NCI-H510A (cell line): Measurements from ENCODE around the gene SMIM32.

Experiments used
- DNase-seq: peaks from one replicate; lab custom pipeline; 2025; lab: John Stamatoyannopoulos, UW

The SMIM32 gene

DNA sequence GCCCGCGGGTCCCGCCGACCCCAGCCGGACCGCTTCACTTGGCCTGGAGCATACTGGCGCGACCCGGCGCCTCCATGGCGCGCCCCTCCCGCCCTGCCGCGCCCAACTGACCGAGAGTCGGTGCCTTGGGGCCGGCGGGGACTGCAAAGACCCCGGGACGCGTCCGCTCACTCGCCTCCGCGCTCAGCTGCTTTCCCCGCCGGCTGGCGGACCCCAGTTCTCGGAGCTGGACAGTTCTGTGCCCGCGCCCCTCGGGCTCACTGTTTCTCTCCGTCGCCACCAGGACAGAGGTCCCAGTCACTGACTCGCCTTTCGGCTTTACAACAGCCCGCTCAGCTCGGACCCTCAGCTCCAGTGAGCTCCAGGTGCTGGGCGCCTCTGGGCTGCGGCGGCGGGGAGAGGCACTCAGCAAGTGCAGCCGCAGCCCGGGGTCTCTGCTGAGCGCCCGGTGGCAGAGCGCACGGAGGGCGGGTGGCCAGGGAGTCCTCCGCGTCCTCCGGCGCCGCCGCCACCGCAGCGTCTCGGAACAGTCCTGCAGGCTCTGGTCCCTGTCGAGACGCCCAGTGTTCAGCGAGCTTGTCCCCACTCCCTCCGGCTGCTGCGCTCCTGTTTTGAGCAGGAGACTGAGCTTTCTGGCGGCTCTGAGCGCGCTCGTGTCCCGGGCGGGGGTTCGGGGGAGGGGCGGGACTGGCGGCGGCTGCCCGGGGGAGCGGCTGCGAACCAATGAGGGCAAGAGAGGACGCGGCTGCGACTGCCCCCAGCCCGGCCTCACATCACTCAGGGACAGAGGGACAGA lies at the start of gene SMIM32:
Gene SMIM32 (minus strand): TSS at position 637 of the 796 bp plus-strand sequence. CDS start 638 bp downstream, outside the sequence.
- DNase-seq, result no peak

DNA sequence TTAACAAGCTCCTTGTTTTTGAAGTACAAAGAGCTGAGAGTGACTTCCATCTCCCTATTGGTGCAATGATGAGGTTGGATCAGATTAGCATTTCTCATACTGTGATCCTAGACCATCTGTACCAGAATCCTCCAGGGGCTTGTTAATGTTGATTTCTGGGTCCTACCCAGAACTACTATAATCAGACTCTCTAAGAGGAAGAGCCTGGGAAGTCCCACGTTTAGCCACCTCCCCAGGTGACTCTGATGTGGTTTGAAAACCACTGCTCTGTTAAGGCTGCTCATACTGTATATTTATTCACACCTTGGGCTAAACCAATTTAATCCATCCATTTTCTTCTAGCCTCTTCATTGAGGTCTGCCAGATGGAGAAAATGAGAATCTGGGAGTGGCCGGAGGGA lies 49.6 kb upstream of the SMIM32 start:
- DNase-seq, result no peak

DNA sequence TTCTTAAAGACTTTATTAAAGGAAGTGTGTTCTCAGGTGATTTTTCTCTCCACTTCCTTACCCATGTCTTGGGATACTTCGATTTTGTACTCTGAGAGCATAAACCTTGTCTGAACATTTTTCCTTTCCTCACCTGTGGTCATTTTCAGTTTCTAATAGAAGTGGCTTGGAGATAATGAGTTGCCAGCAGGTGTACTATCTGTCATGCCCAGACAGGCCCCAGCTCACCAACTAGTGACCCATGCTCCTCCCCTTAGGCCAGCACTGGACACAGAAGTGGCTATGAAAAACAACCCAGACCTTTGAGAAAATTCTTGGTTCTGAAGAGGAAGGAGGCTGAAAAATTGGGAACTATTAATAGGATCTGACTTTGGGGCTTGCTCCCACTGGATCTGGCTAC lies 49.2 kb upstream of the SMIM32 start:
- DNase-seq, result no peak

DNA sequence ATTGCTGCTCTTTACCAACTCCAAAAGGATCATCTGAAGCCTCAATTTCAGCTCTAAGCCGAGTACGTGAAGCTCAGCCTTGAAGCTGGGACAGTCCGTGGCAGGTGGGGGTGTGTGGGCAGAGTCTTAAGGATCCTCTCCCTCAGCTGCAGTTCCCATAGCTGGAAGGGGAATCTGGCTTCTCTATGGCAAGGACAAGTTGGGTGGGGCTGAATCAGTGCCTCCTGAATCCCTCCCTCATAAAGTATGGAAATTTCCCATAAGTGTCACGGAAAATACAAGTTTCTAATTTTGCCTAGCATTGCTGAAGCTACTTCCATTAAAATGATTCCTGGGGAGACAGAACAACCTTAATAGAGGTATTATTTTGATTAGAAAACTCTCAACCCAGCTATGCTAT lies 47.9 kb upstream of the SMIM32 start:
- no peak for DNase-seq

DNA sequence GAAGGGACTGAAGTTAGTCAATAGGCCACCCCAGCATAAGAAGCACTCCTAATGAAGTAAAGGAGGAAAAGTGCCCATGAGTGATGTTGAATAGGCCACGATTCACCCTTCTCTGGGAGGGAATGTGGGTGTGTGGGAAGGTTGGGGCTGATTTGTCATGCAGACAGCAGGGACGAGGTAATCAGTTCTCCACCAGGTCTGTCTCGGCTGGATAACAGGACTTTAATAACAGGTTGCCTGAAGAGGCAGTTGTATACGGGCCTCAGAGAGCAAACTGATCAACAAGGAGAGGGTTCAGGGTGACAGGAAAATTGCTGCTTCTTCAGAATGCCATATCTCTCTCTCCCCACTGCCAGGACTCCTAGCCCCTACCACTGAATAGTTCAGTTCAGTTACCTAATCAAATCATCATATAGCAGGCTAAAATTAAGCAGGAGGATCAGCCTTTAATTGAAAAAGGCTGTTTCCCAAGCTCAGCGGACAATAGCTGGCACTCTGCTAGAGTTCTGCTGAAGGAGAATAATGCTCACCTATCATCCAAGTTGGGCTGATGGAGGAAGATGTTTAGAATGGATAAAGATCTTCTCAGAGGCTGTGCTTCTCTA lies 43.6 kb upstream of the SMIM32 start:
- no peak for DNase-seq

DNA sequence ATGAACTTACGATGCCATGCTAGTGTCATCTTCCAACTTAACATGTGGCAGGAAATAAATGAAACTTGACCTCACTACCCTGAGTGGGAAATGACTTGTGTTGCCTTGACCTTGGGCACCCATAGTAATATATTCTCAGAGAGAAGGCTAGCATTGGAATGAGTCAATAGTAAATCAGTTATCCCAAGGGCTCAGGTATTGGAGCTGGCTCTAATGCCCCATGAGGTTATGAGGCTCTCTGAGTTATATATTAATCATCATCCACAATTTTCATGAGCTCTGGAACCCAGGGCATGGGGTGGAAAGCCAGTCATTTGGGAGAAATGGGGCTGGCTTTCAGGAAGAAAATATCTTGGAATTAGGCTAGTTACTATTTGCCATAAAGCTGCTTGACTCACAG lies 42.4 kb upstream of the SMIM32 start:
- DNase-seq, result no peak

DNA sequence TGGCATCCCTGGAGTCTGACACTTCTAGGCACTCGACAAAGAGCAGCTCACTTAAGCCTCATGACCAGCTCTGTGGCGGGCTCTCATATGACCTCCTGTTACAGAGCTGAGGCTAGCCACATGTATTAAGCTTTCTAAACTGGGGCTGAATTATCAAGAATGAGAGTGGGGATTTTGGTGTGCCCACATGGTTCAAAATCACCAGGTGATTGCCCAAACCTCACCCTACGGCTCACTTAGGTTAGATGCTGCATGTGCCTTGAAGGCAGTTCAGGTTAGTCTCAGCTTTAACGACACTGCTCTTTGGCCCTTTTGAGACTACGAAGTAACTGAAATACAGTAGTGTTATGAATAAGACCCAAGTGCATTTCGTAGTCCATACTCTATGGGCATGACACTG lies 39.4 kb upstream of the SMIM32 start:
- no peak for DNase-seq

DNA sequence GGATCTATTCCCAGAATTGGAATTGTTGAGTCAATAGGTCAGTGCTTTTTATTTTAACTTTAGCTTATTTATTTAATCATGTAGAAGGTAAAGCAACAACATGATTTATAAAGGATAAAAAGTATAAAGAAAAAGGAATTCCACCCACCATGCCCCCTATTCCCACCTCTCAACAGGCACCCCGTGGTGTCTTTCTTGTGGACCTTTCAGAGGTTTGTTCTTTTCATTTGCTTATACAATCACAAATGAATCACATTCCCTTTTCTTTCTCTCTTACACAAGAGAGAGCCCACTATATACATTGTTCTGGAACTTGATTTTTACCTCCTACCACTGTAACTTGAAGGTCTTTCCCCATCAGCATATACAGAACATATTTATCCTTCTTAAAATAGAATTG lies 37.2 kb upstream of the SMIM32 start:
- no peak for DNase-seq

DNA sequence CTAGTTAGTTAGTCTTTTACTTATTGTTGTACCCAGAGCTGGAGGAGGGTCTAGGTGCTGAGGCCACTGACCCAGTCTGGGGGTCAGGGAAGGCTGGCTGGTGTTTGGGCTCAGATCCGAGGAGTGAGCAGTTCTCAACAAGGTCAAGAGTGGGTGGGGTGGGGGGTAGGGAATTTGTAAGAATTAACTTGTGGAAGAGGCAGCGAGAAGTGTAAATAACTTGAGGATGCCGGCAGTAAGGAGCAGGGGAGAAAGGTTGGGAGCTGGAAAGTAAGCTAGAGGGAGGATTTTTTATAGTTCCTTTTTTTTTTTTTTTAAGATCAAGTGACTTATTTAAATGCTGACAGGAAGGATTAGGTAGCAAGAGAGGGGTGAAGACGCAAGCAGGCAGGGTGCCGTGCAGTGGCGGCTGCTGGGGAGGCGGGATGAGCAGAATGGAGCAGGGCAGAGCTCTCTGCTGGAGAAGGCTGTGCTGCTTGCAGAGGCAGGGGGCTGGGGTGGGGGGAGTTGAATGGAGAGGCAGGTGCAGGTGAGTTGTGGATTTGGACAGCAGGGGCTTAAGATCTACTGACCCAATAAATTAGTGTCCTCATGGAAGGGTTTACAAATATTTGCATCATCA lies 35.3 kb upstream of the SMIM32 start:
- DNase-seq, result no peak

DNA sequence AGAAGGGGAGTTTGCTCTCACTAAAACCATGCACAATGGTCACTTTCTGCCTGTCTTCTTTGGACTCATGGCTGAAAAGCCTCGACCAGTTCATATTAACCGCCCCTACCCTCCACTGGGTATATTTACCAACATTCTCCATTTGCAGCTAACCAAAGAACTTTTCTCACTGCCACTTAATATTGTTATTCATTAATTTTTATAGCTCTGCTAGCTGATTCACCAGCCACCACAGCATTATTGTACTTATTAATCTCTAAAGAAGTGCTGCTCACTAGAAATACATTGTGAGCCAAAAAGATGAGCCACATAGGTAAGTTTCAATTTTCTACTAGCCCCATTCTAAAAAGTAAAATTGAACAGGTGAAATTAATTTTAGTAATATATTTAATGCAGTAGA lies 33.4 kb upstream of the SMIM32 start:
- DNase-seq, result no peak

DNA sequence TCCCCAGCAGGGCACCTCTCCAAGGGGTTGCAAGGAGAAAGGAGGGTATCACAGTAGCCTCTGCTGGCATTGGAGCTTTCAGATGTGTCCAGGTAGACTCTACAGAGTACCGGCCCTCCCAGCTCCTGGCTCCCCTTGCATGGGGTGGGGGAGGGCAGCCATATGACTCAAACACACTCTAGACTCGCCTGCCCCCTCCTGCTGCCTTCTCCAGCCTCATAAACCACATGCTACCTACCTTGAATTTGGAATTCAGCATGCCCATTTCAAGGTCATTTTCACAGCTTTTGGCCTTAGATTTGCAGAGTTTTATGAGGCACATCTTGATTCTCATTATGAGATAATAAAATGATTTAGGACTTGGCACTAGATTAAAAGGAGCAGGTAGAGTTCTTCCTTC lies 32.8 kb upstream of the SMIM32 start:
- no peak for DNase-seq

DNA sequence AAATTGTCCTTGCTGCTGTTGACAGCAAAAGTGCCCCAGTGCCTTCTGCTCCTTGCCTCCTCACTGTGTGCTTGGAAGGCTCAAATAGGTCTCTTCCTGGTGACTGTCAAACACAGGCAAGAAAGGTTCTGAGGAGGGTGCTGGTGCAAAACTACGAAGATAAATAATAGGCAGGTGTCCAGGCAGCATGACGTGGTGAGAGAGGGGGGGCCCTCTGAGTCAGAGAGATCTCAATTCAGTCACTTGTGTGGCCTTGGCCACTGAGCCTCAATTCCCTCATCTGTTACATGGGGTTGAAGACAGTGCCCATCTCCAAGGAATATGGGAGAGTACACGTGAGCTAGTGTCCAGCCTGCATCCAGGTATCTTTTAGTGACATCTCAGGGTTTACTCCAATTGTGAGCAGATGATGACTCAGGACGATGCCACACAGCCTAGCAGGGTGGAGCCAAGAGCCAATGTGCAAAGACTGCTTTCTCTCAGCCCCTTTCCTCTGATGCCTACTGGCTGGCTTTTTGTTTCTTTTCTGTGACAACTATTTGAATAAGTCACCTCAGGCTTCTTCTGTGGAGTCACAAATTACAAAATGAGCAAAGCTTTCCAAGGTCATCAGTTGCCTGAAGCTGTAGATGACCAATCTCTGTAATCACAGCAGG lies 29.7 kb upstream of the SMIM32 start:
- DNase-seq, result no peak

DNA sequence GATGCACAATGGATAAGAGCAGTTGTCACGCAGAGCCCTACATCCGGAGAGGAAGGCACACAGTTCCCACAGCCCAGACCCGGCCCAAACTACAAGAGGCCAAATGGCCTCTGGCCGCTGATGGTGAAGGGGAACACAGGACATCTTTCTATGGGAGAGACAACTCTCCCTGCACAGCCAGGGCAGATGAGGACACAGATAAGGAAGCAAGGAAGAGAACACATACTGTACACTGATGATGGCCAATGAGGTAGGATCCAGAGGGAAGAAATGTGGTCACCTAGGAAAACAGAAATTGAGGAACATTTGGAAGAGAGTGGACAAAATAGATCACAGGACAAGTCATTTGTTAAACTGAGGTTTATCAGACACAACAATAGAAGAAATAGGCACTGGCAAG lies 28.4 kb upstream of the SMIM32 start:
- no peak for DNase-seq

DNA sequence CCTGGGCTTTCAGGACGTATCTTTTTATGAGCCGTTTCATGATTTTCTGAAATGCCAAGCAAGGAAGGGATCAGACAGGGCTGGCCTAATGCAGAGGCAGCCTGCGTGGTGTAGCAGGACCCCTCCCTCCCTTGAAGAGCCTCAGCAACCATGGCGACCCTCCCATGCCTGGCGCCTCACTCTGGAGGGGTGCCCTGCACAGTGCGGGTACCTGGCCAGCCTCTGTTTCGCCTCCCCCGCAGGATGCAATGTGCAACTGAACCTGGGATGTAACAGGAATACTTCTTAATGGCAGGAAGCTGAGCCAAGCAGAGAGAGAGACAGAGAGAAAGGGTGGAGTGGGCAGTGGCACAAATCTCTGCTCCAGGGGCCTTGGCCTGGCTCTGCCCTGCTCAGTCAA lies 23.3 kb upstream of the SMIM32 start:
- DNase-seq, result no peak

DNA sequence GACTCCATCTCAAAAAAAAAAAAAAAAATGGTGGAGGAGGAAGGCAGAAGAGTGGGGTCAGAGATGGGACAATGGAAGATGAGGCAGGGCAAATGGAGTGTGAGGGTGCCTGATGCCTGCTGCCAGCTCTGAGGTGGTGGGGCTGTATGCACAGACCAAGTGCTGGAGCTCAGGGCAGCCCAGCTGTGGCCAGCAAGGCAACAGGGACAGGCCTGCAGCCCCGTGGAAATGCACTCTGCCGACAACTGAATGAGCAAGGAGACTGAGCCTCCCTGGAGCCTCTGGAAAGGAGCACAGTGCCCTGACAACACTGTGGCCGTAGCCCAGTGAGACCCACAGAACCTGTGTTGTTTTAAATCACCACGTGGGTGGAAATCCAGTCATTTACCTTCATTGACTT lies 22.9 kb upstream of the SMIM32 start:
- DNase-seq, result no peak

DNA sequence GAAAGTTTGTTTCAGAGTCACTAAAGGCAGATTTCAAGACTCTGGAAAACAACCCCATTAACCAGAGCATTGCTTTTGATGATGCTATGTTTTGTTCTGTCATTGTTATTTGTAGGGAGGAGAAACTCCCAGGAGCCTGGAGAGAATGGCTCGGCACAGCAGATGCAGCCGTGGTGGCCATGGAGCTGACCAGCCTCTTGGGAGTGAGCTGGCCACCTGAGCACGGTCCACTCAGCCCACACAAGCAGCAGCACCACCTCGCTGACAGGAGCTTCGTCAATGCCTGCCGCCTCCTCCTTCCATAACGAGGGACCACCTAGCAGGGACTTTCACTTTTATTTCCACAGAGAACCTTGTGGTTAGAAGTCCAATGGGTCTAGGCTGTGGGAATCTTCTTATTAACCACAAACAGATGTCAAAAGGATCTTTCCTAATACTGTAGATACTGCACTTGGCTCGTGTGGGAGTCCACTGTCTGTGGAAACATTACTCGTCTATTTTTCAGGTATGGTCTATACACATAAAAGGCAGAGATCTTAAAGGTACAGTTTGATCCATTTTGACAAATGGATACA lies 21.0 kb upstream of the SMIM32 start:
- no peak for DNase-seq

DNA sequence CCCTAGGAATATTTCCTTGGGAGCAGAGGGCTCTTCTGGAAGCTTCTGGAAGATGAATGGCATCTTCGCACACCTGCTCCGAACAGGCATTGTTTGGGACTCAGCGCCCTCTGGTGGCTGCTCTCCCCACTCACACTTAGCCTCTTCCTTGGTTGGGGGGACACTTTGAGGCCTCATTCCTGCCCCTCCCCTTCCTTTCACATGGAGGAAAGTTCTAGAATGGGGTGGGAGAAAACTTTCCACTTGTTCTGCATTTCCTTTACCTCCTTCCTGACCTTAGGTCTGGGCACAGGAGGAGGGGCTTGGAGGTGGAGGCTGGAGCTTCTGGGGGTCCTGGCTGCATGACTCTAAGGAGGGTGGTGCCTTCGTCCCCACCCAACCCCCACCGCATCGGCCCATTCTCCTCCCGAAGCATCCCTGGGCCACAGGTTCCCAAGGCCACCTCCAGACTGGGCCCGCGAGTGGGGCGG lies 19.3 kb upstream of the SMIM32 start:
- no peak for DNase-seq

DNA sequence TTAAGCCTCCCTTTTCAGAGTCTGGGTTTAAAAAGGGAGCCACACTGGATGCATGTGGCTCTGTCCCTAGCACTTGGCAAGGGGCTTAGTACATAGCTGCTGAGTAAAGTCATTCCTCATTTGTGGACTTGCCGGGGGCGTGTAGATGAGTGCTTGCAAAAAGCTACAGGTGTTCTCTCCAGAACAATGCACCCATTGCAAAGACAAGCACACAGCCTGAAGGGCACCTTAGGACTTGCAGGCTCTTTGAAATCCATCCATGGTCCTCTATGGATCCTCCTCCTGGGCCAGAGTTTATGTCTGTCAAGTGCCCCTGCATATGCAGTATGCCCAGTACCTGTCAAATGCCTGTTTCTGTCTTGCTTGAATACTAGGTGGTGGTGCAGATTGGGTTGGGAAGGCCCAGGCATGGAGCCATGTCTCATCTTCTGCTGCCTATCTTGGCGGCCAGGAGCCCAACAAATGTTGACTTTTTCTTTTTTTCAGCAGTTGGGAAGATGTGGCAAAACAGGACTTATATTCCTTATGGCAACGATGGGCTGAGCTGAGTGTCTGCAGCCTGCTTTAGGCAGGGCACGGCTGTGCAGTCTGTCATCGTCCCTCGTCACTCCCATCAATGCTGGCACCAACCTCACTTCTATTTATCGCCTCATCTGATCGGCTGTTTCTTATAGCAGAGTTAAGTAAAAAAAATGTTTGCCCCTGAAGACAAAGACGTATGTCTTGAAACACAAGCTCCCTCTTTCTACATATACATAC lies 18.5 kb upstream of the SMIM32 start:
- no peak for DNase-seq

DNA sequence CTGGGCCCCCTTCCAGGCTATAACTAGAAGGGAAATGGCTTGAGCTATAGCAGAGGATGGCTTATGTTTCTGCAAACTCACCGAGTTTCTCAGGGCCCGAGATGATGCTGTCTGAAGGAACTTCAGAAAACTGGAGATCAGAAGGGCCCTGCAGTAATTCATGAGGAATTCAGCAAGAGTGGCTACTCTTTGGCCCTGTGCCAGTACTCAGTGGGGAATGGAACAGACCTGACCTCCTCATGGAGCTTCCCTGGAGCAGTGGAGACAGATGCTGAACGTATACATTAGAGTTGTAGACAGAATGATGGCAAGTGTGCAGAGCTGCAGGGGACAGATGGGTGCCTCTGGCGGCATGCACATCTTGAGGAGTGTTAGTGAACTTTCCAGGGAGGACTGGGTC lies 17.3 kb upstream of the SMIM32 start:
- no peak for DNase-seq

DNA sequence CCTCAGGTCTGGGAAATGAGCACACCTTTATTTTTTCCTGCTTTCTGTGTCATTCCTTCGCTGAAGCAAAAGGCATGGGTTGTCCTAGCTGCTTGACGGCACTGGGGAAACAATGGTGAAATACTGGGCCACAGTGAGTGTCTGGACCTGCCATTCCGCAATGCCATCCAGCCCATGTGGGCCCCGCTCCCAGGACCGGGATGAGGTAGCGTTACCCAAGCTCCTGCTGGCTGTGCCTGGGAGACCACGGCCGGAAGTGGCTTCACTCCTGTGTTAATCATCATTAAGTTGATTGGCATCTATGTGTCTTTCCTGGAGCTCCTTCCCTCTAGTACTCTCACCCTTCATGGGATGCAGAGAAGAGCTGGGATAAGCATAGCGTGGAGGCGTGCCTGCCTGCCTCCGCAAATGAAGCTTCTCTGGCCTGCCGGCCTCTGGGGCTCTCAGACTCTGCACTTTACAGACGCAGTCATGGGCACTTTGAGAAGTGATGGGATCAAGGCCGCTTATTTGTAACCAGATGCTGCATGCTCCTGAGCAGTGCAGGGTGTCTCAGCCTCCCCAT lies 16.5 kb upstream of the SMIM32 start:
- no peak for DNase-seq

DNA sequence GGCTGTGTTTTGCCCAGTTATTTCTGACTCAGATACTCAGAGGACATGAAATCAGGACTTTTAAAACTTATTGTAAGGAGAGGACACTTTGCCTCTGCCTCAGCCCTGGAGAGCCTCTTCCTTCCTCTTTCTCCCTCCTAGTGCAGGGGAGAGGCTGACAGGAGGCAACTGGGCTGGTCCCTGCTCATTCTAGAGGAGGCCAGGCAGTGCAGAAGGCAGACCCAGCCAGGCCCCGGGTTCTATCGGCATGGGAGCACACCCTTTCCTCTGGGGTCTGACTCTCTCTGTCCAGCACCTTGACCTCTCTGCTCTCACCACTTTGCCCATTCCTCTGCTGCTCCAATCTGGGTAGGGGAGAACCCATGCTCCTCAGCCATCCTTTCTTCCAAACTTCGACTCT lies 16.0 kb upstream of the SMIM32 start:
- DNase-seq, result no peak
